Measurements from ENCODE around the gene CPB1. TPM values are rescaled to one million over a fixed set of nuclear protein-coding genes. Genes with fewer than 3 reads are reported as not detected.

The CPB1 gene
- total RNA-seq, 4 donors from 2014 or later = 1.1 TPM; not detected in 3

DNA sequence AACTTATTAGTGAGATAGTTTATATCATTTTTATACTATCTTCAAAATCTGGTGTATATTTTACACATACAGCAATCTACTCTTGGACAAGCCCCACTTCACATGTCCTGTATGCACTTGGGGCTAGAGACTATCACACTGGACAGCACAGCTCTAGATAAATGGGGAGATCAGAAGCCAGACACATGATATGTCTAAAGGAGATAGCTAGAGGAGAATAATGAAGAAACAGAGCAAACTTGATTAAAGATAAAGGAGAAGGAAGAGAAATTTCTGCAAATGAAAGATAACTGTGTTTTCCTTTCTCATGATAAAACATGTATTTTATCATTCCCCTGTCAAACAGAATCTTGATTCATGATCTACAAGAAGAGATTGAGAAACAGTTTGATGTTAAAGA is 50.5 kb downstream of the CPB1 start:
- no peaks in the 10 kb centered on the region for H3K36me3 ChIP-seq
- H3K27ac ChIP-seq = no peak overlapping the region
- H3K4me3 ChIP-seq (replicated peaks in 1 of 3) = no peak overlapping the region
- no peaks in the 10 kb centered on the region for H3K27me3 ChIP-seq
- H3K4me1 ChIP-seq = no peaks in the 10 kb centered on the region
- TF ChIP-seq POLR2A (IDR thresholded peaks at IDR 0.05) = no peak
- TF ChIP-seq, protein P1, sequence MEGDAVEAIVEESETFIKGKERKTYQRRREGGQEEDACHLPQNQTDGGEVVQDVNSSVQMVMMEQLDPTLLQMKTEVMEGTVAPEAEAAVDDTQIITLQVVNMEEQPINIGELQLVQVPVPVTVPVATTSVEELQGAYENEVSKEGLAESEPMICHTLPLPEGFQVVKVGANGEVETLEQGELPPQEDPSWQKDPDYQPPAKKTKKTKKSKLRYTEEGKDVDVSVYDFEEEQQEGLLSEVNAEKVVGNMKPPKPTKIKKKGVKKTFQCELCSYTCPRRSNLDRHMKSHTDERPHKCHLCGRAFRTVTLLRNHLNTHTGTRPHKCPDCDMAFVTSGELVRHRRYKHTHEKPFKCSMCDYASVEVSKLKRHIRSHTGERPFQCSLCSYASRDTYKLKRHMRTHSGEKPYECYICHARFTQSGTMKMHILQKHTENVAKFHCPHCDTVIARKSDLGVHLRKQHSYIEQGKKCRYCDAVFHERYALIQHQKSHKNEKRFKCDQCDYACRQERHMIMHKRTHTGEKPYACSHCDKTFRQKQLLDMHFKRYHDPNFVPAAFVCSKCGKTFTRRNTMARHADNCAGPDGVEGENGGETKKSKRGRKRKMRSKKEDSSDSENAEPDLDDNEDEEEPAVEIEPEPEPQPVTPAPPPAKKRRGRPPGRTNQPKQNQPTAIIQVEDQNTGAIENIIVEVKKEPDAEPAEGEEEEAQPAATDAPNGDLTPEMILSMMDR (IDR thresholded peaks at IDR 0.05) = no peak
- intact Hi-C loops (cut with DNase I) = no loop called here
- DNase-seq = no peak
- H3K9me3 ChIP-seq = no peaks in the 10 kb centered on the region

DNA sequence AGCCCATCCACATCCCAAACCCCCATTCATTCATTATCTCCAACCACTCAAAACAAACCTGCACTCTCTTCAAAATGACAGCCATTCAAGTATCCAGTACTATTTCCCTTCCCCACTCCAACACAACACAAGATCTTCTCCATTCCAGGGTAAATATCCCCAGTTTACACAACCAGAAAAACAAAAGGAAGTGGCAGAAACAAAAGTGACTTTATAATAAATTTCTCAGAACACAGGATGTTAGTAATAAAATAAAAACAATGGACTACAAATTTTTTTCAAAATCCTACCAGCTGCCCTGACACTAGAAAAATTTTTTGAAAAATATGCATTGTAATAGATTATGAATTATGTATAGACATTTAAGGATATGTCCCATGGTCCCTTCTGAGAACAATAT is 51.6 kb downstream of the CPB1 start:
- Histone ChIP-seq H3K27me3 (no peaks in the 10 kb centered on the region), H3K4me1 (no peaks in the 10 kb centered on the region), H3K27ac (no peak overlapping the region), H3K4me3 (replicated peaks in 1 of 3) (no peak overlapping the region), H3K9me3 (no peaks in the 10 kb centered on the region), H3K36me3 (no peaks in the 10 kb centered on the region)
- intact Hi-C loops (cut with DNase I) = no loop called here
- TF ChIP-seq POLR2A (IDR thresholded peaks at IDR 0.05) = no peak
- TF ChIP-seq, protein P1 (IDR thresholded peaks at IDR 0.05) = no peak
- no peak for DNase-seq

DNA sequence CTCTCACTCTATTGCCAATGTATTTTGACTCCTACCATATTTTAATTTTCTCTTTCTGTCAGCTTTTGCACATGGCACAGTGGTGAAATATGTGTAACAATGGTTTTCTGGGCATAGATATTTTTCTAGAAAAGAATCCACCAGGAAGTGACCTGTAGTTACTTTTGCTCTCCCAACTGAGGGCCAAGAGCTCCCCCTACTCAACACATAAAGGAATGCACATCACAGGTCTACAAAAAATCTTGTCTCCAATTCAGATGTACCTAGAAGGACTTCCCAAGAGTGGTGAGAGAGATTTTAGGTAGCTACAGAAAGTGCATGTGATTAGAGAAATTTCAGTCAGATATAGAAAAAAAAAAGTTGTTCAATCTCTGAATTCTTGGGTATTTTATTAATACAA is 53.1 kb downstream of the CPB1 start:
- no peaks in the 10 kb centered on the region for H3K4me1 ChIP-seq
- no peaks in the 10 kb centered on the region for H3K9me3 ChIP-seq
- intact Hi-C loops (cut with DNase I) = no loop called here
- TF ChIP-seq, protein P1 (IDR thresholded peaks at IDR 0.05) = no peak
- TF ChIP-seq POLR2A (IDR thresholded peaks at IDR 0.05) = no peak
- H3K36me3 ChIP-seq = no peaks in the 10 kb centered on the region
- H3K27ac ChIP-seq = no peak overlapping the region
- H3K4me3 ChIP-seq (replicated peaks in 1 of 3) = no peak overlapping the region
- no peak for DNase-seq
- H3K27me3 ChIP-seq = no peaks in the 10 kb centered on the region

DNA sequence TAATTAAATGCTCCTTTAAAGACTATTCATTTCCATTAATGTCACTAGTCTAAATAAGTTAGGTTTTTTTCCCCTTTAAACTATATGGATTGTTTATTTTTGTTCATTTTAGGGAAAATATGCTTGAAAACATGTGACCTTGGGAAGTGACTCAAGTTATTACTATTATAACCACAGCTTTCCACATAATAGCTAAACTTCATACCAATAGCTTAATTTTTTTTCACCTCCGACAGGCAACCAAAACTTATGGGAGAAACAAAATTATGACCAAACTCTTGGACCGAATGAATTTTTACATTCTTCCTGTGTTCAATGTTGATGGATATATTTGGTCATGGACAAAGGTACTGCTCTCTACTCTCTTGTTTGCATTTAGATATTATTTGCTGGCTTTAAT is 53.7 kb downstream of the CPB1 start:
- TF ChIP-seq POLR2A (IDR thresholded peaks at IDR 0.05) = no peak
- TF ChIP-seq, protein P1 (IDR thresholded peaks at IDR 0.05) = no peak
- no peak overlapping the region for H3K27ac ChIP-seq
- no peaks in the 10 kb centered on the region for H3K9me3 ChIP-seq
- no peaks in the 10 kb centered on the region for H3K36me3 ChIP-seq
- no peak overlapping the region for H3K4me3 ChIP-seq (replicated peaks in 1 of 3)
- intact Hi-C loops (cut with DNase I) = no loop called here
- DNase-seq = no peak
- H3K4me1 ChIP-seq = no peaks in the 10 kb centered on the region
- H3K27me3 ChIP-seq = no peaks in the 10 kb centered on the region
- WGBS, 2 donors = 85 to 95% methylated on average over 2 of the region's 2 CpGs

DNA sequence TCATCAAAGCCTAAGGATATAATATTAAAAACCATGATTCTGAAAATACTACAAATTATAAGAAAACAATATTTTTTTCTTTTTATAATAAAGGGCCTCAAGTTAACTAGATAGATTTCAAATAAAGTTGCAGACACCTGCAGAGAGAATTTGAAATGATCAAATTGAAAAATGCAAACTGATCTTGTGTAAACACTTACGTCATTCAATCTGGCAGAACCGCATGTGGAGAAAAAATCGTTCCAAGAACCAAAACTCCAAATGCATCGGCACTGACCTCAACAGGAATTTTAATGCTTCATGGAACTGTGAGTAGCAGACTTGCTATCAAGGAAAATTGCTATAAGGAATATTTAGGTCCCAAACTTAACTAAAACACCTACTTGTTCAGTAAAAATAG is 54.7 kb downstream of the CPB1 start:
- Histone ChIP-seq H3K27ac (no peak overlapping the region), H3K4me1 (no peaks in the 10 kb centered on the region), H3K36me3 (no peaks in the 10 kb centered on the region), H3K9me3 (no peaks in the 10 kb centered on the region), H3K4me3 (replicated peaks in 1 of 3) (no peak overlapping the region), H3K27me3 (no peaks in the 10 kb centered on the region)
- 72 to 81% methylated on average over 4 of the region's 4 CpGs for WGBS, 2 donors
- intact Hi-C loops (cut with DNase I) = no loop called here
- TF ChIP-seq, protein P1 (IDR thresholded peaks at IDR 0.05) = no peak
- TF ChIP-seq POLR2A (IDR thresholded peaks at IDR 0.05) = no peak
- DNase-seq = no peak
